Measurements from ENCODE around the gene AHCTF1. TPM values are rescaled to one million over a fixed set of nuclear protein-coding genes. Genes with fewer than 3 reads are reported as not detected.

The AHCTF1 gene
- polyA plus RNA-seq, 1 experiment, result 6.1 TPM

DNA sequence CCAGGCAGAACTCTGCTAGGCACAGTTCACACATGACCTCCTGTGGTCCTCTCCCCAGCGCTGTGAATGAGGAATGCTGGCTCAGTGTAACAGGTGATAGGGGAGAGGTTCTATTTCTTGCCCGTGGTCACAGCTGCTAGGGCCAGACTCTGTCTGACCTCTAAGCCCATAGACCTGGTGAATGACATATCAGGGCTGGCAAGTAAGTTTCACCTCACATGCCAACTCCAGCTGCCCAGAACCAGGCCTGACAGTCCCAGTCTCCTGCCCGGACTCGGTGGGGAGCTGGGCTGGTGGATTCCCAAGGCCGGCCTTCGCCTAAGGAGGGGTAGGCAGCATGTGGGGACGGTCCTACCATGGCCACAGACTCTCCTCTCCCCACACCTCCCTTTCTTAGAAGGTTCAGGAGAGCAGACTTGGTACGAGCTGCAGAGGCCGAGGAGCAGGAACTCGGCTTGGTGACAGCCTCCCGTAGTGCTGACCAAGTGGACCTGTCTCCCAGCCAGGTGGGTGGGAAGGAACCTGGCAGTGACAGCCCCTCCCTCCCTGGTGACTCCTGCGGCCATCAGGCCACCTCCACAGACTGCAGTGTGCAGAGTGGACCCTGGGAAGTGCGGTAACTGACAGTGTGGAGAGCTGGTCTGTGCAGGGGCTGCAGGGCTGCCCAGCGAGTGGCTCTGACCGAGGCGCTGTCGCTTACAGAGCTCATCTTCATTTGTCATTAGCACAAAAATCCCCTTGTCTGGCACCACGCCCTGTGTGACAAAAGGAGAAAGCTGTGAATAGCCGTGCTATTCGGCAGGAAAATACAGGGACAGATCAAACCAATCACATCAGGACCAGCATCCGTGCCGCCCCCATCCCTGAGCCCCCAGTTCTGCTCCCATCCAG is 132.9 kb downstream of the AHCTF1 start:
- Histone ChIP-seq H3K4me3 (ENCODE audit: low read depth, low read length) (no peak overlapping the region), H3K36me3 (ENCODE audit: control insufficient read depth, insufficient read depth, low read length) (no peaks in the 10 kb centered on the region), H3K27me3 (ENCODE audit: control insufficient read depth, insufficient read depth, low read length) (no peaks in the 10 kb centered on the region; the same call in 1 of the 2 replicates)
- TF ChIP-seq, protein P1, sequence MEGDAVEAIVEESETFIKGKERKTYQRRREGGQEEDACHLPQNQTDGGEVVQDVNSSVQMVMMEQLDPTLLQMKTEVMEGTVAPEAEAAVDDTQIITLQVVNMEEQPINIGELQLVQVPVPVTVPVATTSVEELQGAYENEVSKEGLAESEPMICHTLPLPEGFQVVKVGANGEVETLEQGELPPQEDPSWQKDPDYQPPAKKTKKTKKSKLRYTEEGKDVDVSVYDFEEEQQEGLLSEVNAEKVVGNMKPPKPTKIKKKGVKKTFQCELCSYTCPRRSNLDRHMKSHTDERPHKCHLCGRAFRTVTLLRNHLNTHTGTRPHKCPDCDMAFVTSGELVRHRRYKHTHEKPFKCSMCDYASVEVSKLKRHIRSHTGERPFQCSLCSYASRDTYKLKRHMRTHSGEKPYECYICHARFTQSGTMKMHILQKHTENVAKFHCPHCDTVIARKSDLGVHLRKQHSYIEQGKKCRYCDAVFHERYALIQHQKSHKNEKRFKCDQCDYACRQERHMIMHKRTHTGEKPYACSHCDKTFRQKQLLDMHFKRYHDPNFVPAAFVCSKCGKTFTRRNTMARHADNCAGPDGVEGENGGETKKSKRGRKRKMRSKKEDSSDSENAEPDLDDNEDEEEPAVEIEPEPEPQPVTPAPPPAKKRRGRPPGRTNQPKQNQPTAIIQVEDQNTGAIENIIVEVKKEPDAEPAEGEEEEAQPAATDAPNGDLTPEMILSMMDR (IDR thresholded peaks at IDR 0.05; ENCODE audit: insufficient read depth, low read depth, low read length), result no peak
- no peak for DNase-seq (ENCODE audit: low read depth)
- ChIA-PET POLR2A (no interaction called here), CTCF (no interaction called here)

DNA sequence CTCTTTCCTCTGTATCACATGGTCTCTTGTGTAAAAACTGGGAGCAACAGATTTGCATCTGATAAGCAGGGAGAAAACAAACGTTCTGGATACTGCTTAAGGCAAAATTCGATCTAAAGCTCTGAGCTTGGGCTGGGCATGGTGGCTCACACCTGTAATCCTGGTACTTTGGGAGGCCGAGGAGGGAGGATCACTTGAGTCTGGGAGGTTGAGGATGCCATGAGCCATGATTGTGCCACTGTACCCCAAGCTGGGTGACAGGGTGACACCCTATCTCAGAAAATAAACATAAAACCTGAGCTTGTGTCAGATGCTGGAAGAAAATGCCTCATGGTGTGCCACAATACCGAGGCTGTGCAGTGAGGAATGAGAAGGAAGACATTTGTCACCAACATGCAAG is 133.6 kb downstream of the AHCTF1 start:
- ChIA-PET CTCF (no interaction called here), POLR2A (no interaction called here)
- H3K27me3 ChIP-seq (ENCODE audit: control insufficient read depth, insufficient read depth, low read length), result no peaks in the 10 kb centered on the region; the same call in 1 of the 2 replicates
- TF ChIP-seq, protein P1 (IDR thresholded peaks at IDR 0.05; ENCODE audit: insufficient read depth, low read depth, low read length), result no peak
- H3K36me3 ChIP-seq (ENCODE audit: control insufficient read depth, insufficient read depth, low read length), result no peaks in the 10 kb centered on the region
- no peak for DNase-seq (ENCODE audit: low read depth)
- H3K4me3 ChIP-seq (ENCODE audit: low read depth, low read length), result no peak overlapping the region

DNA sequence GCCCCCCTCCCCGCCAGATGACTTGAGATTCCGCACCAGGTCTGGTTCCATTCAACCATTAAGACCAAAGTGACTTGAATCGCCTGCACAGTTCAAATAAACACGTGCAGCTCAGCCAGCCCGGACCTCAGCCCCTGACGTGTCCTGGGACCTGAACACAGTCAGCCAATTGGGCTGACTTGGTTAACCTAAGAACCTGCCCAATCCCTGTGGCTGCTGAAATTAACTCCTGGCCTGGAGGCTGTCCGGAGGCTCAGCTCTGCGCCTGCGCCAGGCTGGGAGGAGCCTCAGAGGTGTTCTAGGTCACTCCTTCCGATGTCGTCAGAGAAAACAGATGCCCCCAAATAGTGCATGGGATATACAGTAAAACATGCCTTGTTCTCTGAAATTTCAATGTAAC is 134.2 kb downstream of the AHCTF1 start:
- ChIA-PET CTCF (no interaction called here), POLR2A (no interaction called here)
- Histone ChIP-seq H3K4me3 (ENCODE audit: low read depth, low read length) (no peak overlapping the region), H3K27me3 (ENCODE audit: control insufficient read depth, insufficient read depth, low read length) (no peaks in the 10 kb centered on the region; the same call in 1 of the 2 replicates), H3K36me3 (ENCODE audit: control insufficient read depth, insufficient read depth, low read length) (no peaks in the 10 kb centered on the region)
- TF ChIP-seq, protein P1 (IDR thresholded peaks at IDR 0.05; ENCODE audit: insufficient read depth, low read depth, low read length), result no peak
- no peak for DNase-seq (ENCODE audit: low read depth)

DNA sequence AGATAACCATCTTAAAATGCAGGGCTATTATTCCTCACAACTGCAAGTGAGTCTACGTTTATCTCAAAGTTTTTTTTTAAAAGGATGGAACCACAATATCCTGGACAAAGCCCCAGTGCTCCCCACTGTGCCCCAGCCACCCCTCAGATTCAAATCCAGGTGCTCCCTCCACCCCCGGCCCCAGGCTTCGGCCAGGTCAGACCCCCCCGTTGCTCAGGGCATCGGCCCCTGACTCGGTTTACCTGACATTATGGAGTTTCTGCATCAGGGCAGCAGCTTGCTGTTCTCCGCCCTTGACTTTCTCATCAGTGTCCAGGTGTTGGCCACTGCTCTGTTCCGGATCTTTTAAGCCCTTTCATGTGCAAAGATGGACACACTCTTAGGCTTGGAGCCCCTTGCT is 134.6 kb downstream of the AHCTF1 start:
- no peak for DNase-seq (ENCODE audit: low read depth)
- TF ChIP-seq, protein P1 (IDR thresholded peaks at IDR 0.05; ENCODE audit: insufficient read depth, low read depth, low read length), result no peak
- ChIA-PET CTCF (no interaction called here), POLR2A (no interaction called here)
- H3K36me3 ChIP-seq (ENCODE audit: control insufficient read depth, insufficient read depth, low read length), result no peaks in the 10 kb centered on the region
- no peak overlapping the region for H3K4me3 ChIP-seq (ENCODE audit: low read depth, low read length)
- H3K27me3 ChIP-seq (ENCODE audit: control insufficient read depth, insufficient read depth, low read length), result no peaks in the 10 kb centered on the region

DNA sequence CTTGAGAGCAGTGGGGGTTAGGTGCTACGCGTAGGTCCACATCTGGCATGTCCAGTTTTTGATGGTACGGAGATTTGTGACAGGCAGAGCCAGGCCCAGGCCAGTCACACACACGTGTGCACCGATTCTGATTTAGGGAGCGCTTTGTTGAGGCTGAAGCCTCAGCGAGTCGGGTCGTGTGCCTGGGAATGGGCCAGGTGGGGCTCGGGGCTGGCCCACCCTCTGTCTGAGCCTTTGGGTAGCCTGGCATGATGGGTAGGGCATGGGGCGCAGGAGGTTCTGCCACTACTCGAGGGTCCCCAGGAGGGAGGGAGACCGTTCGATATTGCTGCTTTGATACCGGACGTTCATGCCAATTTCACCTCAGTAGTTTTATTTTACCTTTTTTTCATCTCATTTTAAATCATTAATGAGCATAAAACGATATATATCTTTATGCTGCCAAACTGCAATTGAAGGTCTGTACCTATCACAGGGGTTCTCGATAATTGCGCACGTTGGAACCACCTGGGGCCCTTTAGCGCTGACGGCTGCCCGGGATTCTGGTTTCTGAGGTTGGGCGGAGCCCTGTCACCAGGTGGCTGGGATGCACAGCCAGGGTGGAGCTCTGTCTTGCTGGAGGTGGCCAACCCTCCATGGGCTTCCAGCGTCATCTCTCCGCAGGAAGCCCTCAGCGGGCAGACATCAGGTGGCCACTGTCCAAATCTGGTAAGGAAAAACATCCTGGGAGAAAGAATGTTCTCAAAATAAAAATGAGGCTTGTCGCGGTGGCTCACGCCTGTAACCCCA is 135.6 kb downstream of the AHCTF1 start:
- H3K27me3 ChIP-seq (ENCODE audit: control insufficient read depth, insufficient read depth, low read length), result no peaks in the 10 kb centered on the region
- TF ChIP-seq, protein P1 (IDR thresholded peaks at IDR 0.05; ENCODE audit: insufficient read depth, low read depth, low read length), result no peak
- no peak overlapping the region for H3K4me3 ChIP-seq (ENCODE audit: low read depth, low read length)
- no peaks in the 10 kb centered on the region for H3K36me3 ChIP-seq (ENCODE audit: control insufficient read depth, insufficient read depth, low read length)
- no peak for DNase-seq (ENCODE audit: low read depth)
- POLR2A ChIA-PET, result no interaction called here
- CTCF ChIA-PET, result interaction anchor here (0.6 kb wide), 1 partner anchor 1809 kb away, joined by 3 read pairs; no protein-coding TSS in a partner anchor

All from BJ (cell line).